ENCODE data around the gene SIKE1.
"Not testable (repeated sequence)": the region's sequence is repeated elsewhere in the genome, so short reads cannot be mapped to it uniquely, and the experiment has no call there.

SIKE1 gene

GRCh38 chr1:114780344-114781226, at the start of gene SIKE1:
Gene SIKE1 (minus strand): TSS chr1:114780685. CDS start chr1:114780607, 78 bp downstream.
- peak; percentile 88 for DNase-seq

GRCh38 chr1:114830075-114830474, 49.6 kb upstream of the SIKE1 start:
- DNase-seq = not testable (repeated sequence)

- DNase-seq = no peak
Measured at GRCh38 chr1:114828251-114828650, 47.8 kb upstream of the SIKE1 start.

GRCh38 chr1:114821978-114822377, 41.5 kb upstream of the SIKE1 start:
- no peak for DNase-seq

GRCh38 chr1:114820392-114820791, 39.9 kb upstream of the SIKE1 start:
- no peak for DNase-seq

GRCh38 chr1:114819869-114820268, 39.4 kb upstream of the SIKE1 start:
- DNase-seq = no peak

GRCh38 chr1:114804449-114804848, 24.0 kb upstream of the SIKE1 start:
- DNase-seq = not testable (repeated sequence)

- no peak for DNase-seq
Measured at GRCh38 chr1:114803001-114803400, 22.5 kb upstream of the SIKE1 start.

GRCh38 chr1:114794038-114794437, 13.6 kb upstream of the SIKE1 start:
- no peak for DNase-seq

- not testable (repeated sequence) for DNase-seq
Measured at GRCh38 chr1:114790581-114790980, 10.1 kb upstream of the SIKE1 start.

GRCh38 chr1:114786440-114786839, 6.0 kb upstream of the SIKE1 start:
- not testable (repeated sequence) for DNase-seq

GRCh38 chr1:114782476-114782875, 2.0 kb upstream of the SIKE1 start:
- DNase-seq = no peak

GRCh38 chr1:114779722-114780121, 763 bp downstream of the SIKE1 start:
- DNase-seq = no peak

GRCh38 chr1:114776726-114777125, 3.8 kb downstream of the SIKE1 start:
- not testable (repeated sequence) for DNase-seq

GRCh38 chr1:114771992-114772391, 8.5 kb downstream of the SIKE1 start:
- no peak for DNase-seq

- no peak for DNase-seq
Measured at GRCh38 chr1:114770989-114771388, 9.5 kb downstream of the SIKE1 start.

GRCh38 chr1:114764689-114765088, 15.8 kb downstream of the SIKE1 start:
- no peak for DNase-seq

GRCh38 chr1:114758256-114758832, 22.1 kb downstream of the SIKE1 start:
- no peak for DNase-seq

- peak; percentile 97 for DNase-seq
Measured at GRCh38 chr1:114757455-114758255, 22.8 kb downstream of the SIKE1 start, which contains the start of gene CSDE1. Gene CSDE1 (minus strand): TSS chr1:114757984. CDS start chr1:114739890, 18,094 bp downstream.

- no peak for DNase-seq
Measured at GRCh38 chr1:114756949-114757454, 23.5 kb downstream of the SIKE1 start.

GRCh38 chr1:114756009-114756892, 24.2 kb downstream of the SIKE1 start:
- DNase-seq = no peak
